IMR-90 (cell line): ENCODE results near the gene FEM1B. TPM values are rescaled to one million over a fixed set of nuclear protein-coding genes. Genes with fewer than 3 reads are reported as not detected.

Source experiments
- MAFK ChIP-seq: IDR thresholded peaks from 2 replicates; pipeline ENCODE4 v1.6.1; 2012; ENCODE audit warnings: low read depth, low read length, improper control_type of control experiment
- MAZ ChIP-seq: IDR thresholded peaks from 2 replicates; pipeline ENCODE4 v1.6.1; 2012; ENCODE audit warnings: low read depth, mild to moderate bottlenecking, low read length, improper control_type of control experiment, moderate library complexity, borderline replicate concordance
- POLR2A ChIP-seq: IDR thresholded peaks from 2 replicates; pipeline ENCODE4 v1.6.1; 2012; ENCODE audit warnings: mild to moderate bottlenecking, low read depth, low read length
- polyA plus RNA-seq, 3 experiments: library from polyadenylated mRNA; depleted of rRNA; stranded (reverse); fragments of >200 nt; gene quantifications; 2 replicates each; pipeline ENCODE4 v1.2.3, GENCODE V29; 2012; ENCODE audit warnings: low replicate concordance in 1 of 3
- total RNA-seq: library from RNA; depleted of rRNA; stranded (reverse); fragments of >200 nt; gene quantifications from 2 replicates; pipeline ENCODE4 v1.2.3, GENCODE V29; 2012
- TF ChIP-seq, protein P1 (sequence below): conservative IDR thresholded peaks from 2 replicates; pipeline ENCODE4 v1.5.1; 2012; ENCODE audit warnings: mild to moderate bottlenecking, low read depth, low read length, improper control_type of control experiment

The FEM1B gene
- total and polyA plus RNA-seq, 2 of the 4 experiments (the other 2 are of a cell fraction) = 16.9 to 51.4 TPM

GRCh38 chr15:68275165-68275746 is 2.3 kb upstream of the FEM1B start (continued):
- TF ChIP-seq MAFK = no peak
- no peak for TF ChIP-seq POLR2A
- TF ChIP-seq, protein P1, sequence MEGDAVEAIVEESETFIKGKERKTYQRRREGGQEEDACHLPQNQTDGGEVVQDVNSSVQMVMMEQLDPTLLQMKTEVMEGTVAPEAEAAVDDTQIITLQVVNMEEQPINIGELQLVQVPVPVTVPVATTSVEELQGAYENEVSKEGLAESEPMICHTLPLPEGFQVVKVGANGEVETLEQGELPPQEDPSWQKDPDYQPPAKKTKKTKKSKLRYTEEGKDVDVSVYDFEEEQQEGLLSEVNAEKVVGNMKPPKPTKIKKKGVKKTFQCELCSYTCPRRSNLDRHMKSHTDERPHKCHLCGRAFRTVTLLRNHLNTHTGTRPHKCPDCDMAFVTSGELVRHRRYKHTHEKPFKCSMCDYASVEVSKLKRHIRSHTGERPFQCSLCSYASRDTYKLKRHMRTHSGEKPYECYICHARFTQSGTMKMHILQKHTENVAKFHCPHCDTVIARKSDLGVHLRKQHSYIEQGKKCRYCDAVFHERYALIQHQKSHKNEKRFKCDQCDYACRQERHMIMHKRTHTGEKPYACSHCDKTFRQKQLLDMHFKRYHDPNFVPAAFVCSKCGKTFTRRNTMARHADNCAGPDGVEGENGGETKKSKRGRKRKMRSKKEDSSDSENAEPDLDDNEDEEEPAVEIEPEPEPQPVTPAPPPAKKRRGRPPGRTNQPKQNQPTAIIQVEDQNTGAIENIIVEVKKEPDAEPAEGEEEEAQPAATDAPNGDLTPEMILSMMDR = no peak
- no peak for TF ChIP-seq MAZ
